GM06990 (cell line): Measurements from ENCODE around the gene CENPF.

Experiments used
- DNase-seq: peaks from one replicate; pipeline ENCODE4 v3.0.0-alpha.2; 2011; ENCODE audit not compliant: insufficient read length; ENCODE audit errors: extremely low read depth
- H3K27me3 ChIP-seq: replicated peaks from 2 replicates; pipeline ENCODE4 v1.6.0; 2011; ENCODE audit warnings: low read length; ENCODE audit not compliant: control insufficient read depth, insufficient read depth
- H3K36me3 ChIP-seq: 2 replicates; pipeline ENCODE4 v1.5.1; 2011; ENCODE audit warnings: low read length; ENCODE audit not compliant: control insufficient read depth, insufficient read depth
- H3K4me3 ChIP-seq: replicated peaks from 2 replicates; pipeline ENCODE4 v1.5.1; 2011; ENCODE audit warnings: low read depth, mild to moderate bottlenecking, control low read depth, low read length
- CTCF ChIP-seq: IDR thresholded peaks from 2 replicates; pipeline ENCODE4 v1.5.1; 2011; ENCODE audit warnings: low read length, control low read depth, mild to moderate bottlenecking, inconsistent platforms; ENCODE audit not compliant: insufficient read depth, poor library complexity, severe bottlenecking

CENPF gene

DNA sequence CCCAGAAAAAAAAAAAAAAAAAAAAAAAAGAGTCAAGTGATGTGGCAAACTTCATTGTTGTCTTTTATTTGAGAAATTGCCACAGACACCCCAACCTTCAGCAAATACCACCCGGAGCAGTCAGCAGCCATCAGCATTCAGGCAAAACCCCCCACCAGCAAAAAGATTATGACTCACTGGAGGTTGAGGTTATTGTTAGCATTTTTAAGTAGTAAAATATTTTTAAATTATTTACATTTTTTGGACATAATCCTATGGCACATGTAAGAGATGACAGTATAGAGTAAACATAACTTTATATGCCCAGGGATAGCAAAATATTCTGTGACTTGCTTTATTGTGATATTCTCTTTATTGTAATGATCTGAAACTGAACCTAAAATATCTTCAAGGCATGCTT is 95.6 kb downstream of the CENPF start:
- Histone ChIP-seq H3K27me3 (no peaks in the 10 kb centered on the region), H3K36me3 (no peaks in the 10 kb centered on the region), H3K4me3 (no peak overlapping the region)
- no peak for DNase-seq
- TF ChIP-seq CTCF: no peak

- TF ChIP-seq CTCF: no peak
- no peak overlapping the region for H3K4me3 ChIP-seq
- no peaks in the 10 kb centered on the region for H3K27me3 ChIP-seq
- no peak for DNase-seq
- H3K36me3 ChIP-seq: no peaks in the 10 kb centered on the region
These were observed 97.4 kb downstream of the CENPF start for GRCh38 chr1:214700437-214700836.

GRCh38 chr1:214702556-214702955 is 99.6 kb downstream of the CENPF start:
- no peak for DNase-seq
- no peak for TF ChIP-seq CTCF
- Histone ChIP-seq H3K27me3 (no peaks in the 10 kb centered on the region), H3K36me3 (no peaks in the 10 kb centered on the region), H3K4me3 (no peak overlapping the region)

DNA sequence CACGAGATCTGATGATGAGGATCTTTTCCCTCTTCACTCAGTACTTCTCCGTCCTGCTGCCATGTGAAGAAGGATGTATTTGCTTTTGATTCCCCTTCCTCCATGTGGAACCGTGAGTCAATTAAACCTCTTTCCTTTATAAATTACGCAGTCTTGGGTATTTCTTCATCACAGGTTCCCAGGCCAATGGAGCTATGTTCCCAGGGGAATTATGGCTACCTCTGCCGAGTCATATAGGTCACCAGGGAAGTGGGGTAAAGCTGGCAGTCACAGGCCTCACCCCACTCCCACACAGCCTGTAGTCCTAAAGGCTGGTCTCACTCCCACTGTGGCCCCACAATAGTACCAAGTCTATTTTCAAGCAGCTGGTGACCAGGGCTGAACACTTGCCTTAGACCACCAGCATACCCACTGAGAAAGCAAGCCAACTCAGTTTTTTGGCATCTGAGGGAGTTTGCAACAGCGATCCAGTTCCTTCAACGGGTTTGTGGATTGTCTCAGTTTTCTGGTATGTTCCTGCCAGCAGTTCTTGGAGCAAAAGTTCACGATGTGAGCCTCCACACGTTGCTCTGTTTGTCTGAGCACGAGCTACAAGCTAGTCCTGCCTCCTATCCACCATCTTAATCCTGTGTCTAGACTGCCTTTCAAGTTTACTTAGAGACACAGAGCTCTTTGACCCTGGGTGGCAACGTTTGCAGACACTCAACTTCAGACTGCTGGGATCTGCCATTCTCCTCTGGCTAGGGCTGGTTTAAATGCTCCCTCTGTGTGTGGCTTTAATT is 104.5 kb downstream of the CENPF start:
- no peak for DNase-seq
- Histone ChIP-seq H3K4me3 (no peak overlapping the region), H3K36me3 (no peaks in the 10 kb centered on the region), H3K27me3 (no peaks in the 10 kb centered on the region)
- no peak for TF ChIP-seq CTCF

DNA sequence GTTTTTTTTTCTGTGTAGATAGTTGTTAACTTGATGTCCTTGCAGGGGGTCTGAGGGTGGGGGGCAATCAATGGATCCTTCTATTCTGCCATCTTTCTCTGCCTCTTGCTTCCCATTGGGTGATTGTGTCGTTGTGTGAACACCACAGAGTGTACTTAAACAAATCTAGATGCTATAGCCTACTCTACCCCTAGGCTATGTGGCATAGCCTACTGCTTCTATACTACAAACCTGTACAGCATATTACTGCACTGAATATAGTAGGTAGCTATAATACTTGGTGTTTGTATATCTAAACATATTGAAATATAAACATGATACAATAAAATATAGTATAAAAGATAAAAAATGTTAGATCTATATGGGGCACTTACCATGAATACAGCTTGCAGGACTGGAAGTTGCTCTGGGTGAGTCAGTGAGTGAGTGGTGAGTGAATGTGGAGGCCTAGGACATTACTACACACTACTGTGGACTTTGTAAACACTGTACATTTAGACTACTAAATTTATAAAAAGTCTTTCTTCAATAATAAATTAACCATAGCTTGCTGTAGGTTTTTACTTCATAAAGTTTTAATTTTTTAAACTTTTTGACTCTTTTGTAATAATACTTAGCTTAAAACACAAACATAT is 105.4 kb downstream of the CENPF start:
- no peak for DNase-seq
- Histone ChIP-seq H3K4me3 (no peak overlapping the region), H3K27me3 (no peaks in the 10 kb centered on the region), H3K36me3 (no peaks in the 10 kb centered on the region)
- no peak for TF ChIP-seq CTCF

DNA sequence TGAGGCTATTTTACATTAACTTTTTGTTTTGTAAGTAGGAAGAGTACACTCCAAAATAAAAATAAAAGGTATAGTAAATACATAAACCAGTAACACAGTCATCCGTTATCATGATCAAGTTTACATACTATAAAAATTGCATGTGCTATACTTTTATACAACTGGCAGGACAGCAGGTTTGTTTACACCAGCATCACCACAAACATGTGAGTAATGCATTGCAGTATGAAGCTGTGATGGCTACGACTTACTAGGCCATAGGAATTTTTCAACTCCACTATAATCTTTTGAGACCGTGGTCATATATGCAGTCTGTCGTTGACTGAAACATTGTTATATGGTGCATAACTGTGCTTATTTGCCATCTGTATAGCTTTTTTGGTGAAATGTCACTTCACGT is 106.2 kb downstream of the CENPF start:
- H3K4me3 ChIP-seq: no peak overlapping the region
- TF ChIP-seq CTCF: no peak
- H3K27me3 ChIP-seq: no peaks in the 10 kb centered on the region
- H3K36me3 ChIP-seq: no peaks in the 10 kb centered on the region
- DNase-seq: no peak
